NCI-H1436 (cell line): ENCODE measurements around the gene SERINC2.
A peak's percentile ranks its signal among the peaks of the same experiment; 100 is the strongest.

Experiments used
- DNase-seq: peaks from one replicate; lab custom pipeline; 2025; lab: John Stamatoyannopoulos, UW

Gene SERINC2

DNA sequence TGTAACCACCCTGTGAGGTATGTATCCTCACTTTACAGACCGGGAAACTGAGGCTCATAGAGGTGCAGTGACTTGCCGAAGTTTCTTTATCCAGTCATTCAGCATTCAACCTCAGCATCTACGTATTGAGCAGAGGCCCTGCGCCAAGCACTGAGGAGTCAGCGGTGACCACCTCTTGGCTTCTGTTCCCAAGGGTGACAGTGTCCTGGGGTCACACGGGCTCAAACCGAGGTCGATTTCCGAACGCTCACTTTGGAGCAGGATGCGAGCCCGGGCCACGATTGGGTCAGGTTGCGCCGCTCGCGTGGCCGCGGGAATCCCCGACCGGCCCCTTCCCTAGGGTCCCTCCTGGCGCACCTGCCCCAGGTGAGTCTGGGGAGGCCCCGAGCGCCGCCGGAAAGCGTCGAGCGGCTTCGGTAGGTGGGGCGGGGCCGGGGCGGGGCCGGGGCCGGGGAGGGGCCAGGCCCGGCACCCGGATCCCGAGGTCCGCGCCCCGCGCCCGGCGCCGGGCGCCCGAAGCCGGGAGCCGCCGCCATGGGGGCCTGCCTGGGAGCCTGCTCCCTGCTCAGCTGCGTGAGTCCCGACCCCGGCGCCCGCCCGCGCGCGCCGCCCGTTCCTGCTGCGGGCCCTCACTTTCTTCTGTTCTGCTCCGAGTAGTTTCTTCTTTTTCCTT lies at the start of gene SERINC2:
SERINC2 (plus strand) TSS at position 482 of the 673 bp plus-strand sequence; CDS start at position 535, 53 bp downstream.
- peak; percentile 43 for DNase-seq

DNA sequence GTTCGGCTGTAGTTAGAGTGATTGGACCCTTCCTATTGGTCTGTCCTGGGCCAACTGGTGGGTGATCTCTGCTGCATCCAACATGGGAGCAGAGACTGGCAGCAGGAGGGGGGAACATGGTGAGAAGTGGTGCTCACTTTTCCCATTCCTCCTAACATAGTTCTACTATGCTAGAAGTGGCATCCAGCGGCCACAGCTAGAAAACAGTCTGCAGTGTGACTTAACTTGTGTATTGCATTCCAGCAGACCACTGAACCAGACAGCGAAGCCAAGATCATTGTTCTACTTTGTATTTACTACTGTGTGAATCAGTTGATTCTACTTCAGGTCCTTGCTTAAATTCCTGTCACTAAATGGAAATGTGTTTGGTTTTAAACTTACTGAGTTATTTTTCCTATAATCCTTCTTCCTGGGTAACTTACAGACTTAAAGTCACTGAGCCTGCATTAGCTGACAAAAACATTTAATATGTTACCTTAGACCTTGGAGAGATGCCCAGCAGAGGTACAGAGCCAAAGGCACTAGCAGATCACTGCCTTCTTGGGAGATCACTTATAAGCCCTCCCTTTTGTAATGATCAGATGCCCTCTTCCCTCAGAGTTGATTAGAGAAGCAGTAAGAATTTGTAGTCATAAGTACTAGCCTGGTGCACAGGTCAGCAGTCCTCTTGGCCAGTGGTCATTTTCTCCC lies 48.3 kb upstream of the SERINC2 start:
- no peak for DNase-seq

DNA sequence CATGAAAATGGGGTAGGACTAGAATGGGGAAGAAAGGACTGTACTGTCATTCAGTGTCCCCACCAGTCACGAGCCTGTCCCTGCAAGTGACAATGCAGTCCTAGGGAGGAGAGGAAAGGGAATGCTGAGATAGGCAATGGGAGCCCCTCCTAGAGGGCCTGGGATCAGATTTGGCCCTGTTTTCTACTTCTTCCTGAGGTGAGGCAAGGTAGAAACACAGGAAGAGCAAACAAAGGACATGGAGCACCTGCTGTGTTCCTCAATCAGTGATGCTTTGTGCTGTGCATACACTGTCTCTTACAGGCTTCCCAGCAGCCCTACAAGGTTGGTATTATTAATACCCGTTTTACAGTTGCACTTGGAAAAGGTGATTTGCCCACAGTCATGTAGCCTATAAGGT lies 46.2 kb upstream of the SERINC2 start:
- no peak for DNase-seq

- DNase-seq, result no peak
Observed at GRCh38 chr1:31368611-31369107, 44.4 kb upstream of the SERINC2 start.

DNA sequence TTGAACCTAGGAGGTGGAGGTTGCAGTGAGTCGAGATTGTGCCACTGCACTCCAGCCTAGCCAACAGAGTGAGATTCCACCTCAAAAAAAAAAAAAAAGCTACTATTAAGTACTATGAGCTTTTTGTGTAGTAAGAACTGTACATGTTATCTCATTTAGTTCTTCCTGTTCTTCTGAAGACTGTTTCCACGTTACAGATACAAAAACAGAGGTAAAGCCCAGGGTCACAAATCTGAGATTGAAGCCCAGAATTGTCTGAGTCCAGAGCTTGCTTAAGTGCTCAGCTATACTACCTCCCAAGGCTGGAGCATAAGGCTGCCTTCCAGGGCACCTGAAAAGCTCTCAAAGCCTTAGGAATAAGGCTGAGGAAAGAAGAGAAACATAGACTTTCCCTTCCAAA lies 43.0 kb upstream of the SERINC2 start:
- DNase-seq, result no peak

GRCh38 chr1:31370565-31370964 lies 42.4 kb upstream of the SERINC2 start:
- no peak for DNase-seq

DNA sequence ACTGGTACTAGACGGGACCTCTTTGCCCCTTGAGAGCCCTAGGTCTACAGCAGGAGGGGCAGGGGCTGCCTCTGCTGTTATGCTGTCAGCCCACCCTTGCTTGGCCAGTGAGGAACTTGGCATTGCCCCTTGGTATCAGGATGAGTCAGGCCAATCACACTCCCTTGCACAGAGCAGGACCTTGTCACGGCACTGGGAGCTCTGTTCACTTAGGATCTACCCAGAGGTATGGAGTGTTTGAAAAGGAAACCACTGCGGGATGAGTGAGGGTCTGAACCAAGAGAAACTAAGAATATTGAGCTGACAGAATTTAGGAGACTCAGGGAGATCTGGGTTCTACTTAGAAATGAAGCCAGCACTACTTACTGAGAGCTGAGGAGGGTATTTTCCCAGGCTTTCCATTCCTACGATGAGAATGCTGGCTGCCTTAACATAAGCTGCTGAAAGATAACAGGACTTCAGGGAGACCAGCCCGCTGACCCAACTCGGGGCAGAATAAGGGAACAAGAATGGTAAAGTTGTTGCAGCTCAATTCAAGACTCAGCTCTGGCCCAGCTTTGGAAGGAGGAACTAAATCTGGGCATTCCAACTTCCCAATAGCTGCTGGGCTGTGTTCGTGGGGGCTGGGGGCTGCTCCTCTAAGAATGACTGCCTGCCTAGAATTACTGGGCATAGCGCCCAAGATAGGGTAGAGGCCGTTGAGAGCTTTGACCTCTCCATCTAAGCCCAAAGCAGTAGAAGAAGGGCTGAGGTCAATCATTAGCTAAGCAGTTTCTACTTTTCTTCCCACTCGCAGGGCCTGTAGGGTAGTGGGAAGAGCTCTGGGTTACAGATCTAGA lies 41.7 kb upstream of the SERINC2 start:
- no peak for DNase-seq

DNA sequence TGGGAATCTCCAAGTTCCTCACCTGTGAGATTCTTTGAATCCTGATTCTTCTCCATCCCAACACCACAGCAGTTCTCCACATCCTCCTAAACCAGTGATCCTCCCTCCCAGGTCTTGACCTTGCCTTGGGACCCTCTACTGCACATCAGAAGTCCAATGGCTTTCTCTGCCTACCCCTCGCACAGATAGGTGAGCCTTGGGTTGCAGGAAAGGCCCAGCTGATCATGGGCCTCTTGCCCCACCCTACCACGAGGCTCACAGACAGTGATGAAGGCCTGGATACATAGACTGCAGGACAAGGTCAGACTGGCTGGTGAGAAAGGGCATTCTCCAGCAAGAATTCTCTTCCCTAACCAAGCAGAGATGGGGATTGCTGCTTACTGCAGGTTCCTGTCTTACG lies 41.0 kb upstream of the SERINC2 start:
- no peak for DNase-seq

GRCh38 chr1:31372751-31373055 lies 40.3 kb upstream of the SERINC2 start:
- DNase-seq, result no peak

GRCh38 chr1:31373056-31373896 lies 39.7 kb upstream of the SERINC2 start, which contains the start of gene FABP3:
TSS of gene FABP3 (minus strand) at chr1:31373076. CDS start at chr1:31373014, 62 bp downstream.
- DNase-seq, result no peak

DNA sequence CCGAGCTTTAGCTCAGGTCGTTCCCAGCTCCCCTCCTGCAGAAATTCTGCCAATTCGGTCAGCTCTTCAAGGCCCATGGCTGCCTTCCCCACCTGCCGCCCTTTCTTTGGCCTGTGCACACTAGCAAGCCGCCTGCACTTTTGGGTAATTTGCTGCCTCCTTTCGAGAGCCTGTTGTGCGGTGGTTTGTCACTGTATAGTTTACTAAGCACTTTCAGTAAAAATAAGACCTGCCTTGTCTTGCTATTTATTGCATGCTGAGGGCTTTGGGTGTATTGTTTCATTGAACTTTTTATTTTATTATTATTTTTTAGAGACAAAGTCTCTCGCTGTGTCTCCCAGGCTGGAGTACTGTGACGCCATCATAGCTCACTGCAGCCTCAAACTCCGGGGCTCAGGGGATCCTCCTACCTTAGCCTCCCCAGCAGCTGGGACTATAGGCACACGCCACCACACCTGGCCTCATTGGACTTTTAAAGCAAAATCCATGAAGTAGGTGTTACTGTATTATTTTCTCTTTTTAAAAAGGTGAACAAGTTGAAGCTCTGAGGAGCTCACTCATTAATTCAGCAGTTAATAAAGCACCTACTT lies 39.0 kb upstream of the SERINC2 start:
- no peak for DNase-seq

- DNase-seq, result no peak
Observed at GRCh38 chr1:31374511-31375196, 38.4 kb upstream of the SERINC2 start.

DNA sequence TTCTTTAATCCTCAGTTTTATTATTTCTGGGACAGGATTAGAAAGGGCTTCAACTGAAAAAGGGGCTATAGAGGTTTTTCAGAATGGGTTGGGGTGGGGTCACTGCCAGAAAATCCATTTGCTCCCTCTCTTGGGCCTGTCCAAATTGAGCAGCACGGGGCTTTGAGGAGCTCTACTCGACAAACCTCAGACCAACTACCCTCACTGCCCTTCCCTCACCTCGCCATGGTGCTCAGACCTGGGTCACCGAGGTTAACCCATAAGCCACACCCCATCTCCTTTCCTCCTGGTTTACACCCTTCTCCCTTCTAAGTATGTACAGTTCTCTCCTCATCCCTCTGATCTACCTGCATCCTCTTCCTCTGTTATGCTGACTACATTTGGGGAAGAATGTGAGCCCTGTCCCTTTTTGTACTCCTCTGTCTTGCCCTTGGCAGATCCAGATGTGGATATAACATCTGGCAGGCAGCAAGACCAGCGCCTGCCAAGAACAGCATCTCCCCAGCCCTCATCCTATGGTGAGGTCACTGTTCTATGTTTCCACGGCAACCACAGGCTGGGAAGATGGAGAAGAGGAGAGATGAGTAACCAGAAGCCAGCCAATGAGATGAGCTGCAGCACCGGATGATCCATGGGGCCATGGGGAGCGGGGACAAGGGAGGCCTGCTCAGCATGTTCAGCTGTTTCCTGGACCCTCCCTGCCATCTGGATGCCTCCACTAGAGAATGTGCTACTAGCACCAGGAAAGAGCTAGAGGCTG lies 36.5 kb upstream of the SERINC2 start:
- peak; percentile 25 for DNase-seq

- no peak for DNase-seq
Observed at GRCh38 chr1:31377364-31377863, 35.6 kb upstream of the SERINC2 start.

- no peak for DNase-seq
Observed at GRCh38 chr1:31378001-31378400, 35.0 kb upstream of the SERINC2 start.

- no peak for DNase-seq
Observed at GRCh38 chr1:31380181-31380580, 32.8 kb upstream of the SERINC2 start.

- DNase-seq, result no peak
Observed at GRCh38 chr1:31381394-31382294, 31.4 kb upstream of the SERINC2 start.

GRCh38 chr1:31382379-31382989 lies 30.5 kb upstream of the SERINC2 start:
- DNase-seq, result no peak
